BLaER1 (cell line): ENCODE data around the gene ERVK3-1.
A peak's percentile ranks its signal among the peaks of the same experiment; 100 is the strongest.

Source experiments
- H3K27ac ChIP-seq: shearing (Covaris generic); formaldehyde crosslinking; 2 replicates; pipeline ENCODE4 v1.8.1; 2022
- H3K27me3 ChIP-seq: shearing (Covaris generic); formaldehyde crosslinking; 2 replicates; pipeline ENCODE4 v1.8.1; 2022
- H3K36me3 ChIP-seq: shearing (Covaris generic); formaldehyde crosslinking; 2 replicates; pipeline ENCODE4 v1.8.1; 2022
- H3K4me1 ChIP-seq: shearing (Covaris generic); formaldehyde crosslinking; 2 replicates; pipeline ENCODE4 v1.8.1; 2022
- H3K4me2 ChIP-seq: shearing (Covaris generic); formaldehyde crosslinking; 2 replicates; pipeline ENCODE4 v1.8.1; 2022
- H3K4me3 ChIP-seq: shearing (Covaris generic); formaldehyde crosslinking; 2 replicates; pipeline ENCODE4 v1.8.1; 2022
- H3K9ac ChIP-seq: shearing (Covaris generic); formaldehyde crosslinking; 2 replicates; pipeline ENCODE4 v1.8.1; 2022
- H3K9me3 ChIP-seq: shearing (Covaris generic); formaldehyde crosslinking; 2 replicates; pipeline ENCODE4 v1.8.1; 2022
- H4K20me1 ChIP-seq: shearing (Covaris generic); formaldehyde crosslinking; 2 replicates; pipeline ENCODE4 v1.8.1; 2022
- Cebpa-rat ChIP-seq: shearing (Covaris generic); IDR thresholded peaks from 2 replicates; pipeline ENCODE4 v1.8.1; 2022

The ERVK3-1 gene

GRCh38 chr19:58350871-58351557 is 45.8 kb downstream of the ERVK3-1 start:
- peaks cover 11% of the 10 kb centered on the region for H3K27me3 ChIP-seq
- H3K4me2 ChIP-seq, result peak overlapping the region; percentile 83
- no peaks in the 10 kb centered on the region for H3K9me3 ChIP-seq
- H3K4me1 ChIP-seq, result peaks cover 58% of the 10 kb centered on the region
- peak overlapping the region; percentile 72; the same call in 1 of the 2 replicates for H3K9ac ChIP-seq
- H4K20me1 ChIP-seq, result peaks cover 50% of the 10 kb centered on the region
- H3K4me3 ChIP-seq, result peak overlapping the region; percentile 73
- TF ChIP-seq Cebpa-rat, result no peak
- H3K36me3 ChIP-seq, result peaks cover 34% of the 10 kb centered on the region
- peak overlapping the region; percentile 98 for H3K27ac ChIP-seq

- Histone ChIP-seq H3K27ac (no peak overlapping the region), H3K36me3 (peaks cover 32% of the 10 kb centered on the region), H3K4me1 (peaks cover 58% of the 10 kb centered on the region), H3K4me3 (no peak overlapping the region), H4K20me1 (peaks cover 51% of the 10 kb centered on the region), H3K4me2 (peak overlapping the region; percentile 83; the same call in 1 of the 2 replicates), H3K9me3 (no peaks in the 10 kb centered on the region), H3K27me3 (peaks cover 16% of the 10 kb centered on the region), H3K9ac (no peak overlapping the region)
- no peak for TF ChIP-seq Cebpa-rat
Measured at GRCh38 chr19:58351558-58351878, 46.3 kb downstream of the ERVK3-1 start.

DNA sequence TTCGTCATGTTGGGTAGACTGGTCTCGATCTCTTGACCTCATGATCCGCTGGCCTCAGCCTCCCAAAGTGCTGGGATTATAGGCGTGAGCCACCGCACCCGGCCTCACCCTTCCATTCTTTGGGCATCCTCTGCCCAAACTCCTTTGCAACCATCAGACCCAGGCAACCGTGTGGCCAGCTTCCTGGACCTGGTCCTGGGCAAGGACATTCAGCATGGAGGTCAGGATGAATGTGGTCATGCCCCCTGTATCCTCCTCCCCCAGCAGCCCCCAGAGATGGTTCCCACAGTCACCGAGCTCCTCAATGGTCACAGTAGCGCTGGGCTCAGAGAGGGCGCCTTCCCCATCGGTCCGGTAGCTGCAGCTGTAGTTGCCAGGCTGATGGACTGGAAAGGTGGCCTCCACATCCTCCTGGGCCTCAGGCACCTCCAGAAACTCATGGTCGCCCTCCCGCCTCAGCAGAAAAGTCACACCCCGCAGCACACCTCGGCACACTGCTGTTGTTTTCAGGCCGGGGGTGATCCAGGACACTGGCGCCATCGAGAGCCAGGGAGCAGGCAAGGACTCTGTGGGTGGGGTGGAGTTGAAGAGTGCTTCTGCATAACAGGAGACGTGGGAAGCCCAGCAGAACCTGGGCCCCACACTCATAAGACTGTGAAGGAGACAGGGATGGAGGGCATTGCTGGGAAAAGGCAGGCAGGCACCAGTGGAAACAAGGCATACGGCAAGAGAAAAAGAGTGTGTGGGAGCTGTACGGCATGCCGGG is 47.0 kb downstream of the ERVK3-1 start:
- H4K20me1 ChIP-seq, result peaks cover 51% of the 10 kb centered on the region
- no peak overlapping the region for H3K4me3 ChIP-seq
- no peak for TF ChIP-seq Cebpa-rat
- no peaks in the 10 kb centered on the region for H3K9me3 ChIP-seq
- no peak overlapping the region for H3K4me2 ChIP-seq
- H3K36me3 ChIP-seq, result peaks cover 32% of the 10 kb centered on the region
- peaks cover 62% of the 10 kb centered on the region for H3K4me1 ChIP-seq
- H3K27ac ChIP-seq, result no peak overlapping the region
- H3K9ac ChIP-seq, result no peak overlapping the region
- peaks cover 22% of the 10 kb centered on the region for H3K27me3 ChIP-seq

DNA sequence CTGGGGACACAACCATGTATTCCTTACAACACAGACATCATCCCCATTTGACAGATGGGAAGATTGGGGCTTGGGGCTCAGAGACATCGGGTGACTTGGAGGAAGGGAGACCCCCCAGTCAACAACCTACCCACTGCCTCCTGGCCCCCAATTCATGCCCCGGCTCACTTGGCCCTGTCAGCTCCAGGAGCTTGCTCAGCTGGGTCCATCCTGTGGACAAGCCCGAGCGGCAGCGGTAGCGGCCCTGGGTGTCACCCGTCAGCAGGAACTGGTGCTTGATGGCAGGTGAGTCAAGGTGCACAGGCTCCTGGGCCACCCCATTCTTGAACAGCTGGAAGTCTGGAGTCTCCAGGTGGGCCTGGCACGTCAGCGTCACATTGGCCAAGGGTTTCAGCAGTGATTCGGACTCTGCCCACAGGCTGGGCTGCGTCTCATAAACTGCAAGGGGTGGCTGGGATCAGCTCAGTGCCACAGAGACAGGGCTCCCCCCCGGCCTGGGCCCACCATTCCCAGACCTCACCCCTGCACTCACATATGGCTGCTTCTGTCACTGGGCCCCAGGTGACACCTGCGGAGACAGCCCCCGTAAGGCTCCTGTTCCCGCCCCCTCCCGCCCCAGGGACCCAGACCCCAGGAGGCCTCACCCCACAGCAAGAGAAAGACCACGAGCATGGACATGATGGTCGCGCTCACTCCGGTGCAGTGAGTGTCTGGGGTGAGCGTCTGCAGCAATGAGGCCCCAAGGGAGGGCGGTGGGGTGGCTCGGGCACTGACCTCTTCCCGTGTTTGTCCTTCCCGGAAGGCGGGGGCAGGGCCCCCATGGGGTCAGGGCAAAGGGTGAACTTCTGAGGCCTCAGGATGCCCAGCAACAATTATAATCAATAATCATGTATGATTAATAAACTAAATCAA is 47.8 kb downstream of the ERVK3-1 start, which contains the start of gene A1BG:
Gene A1BG (minus strand): TSS at position 733 of the 912 bp plus-strand sequence. CDS start 55 bp downstream, at position 678.
- Histone ChIP-seq H3K4me1 (peaks cover 70% of the 10 kb centered on the region), H3K4me2 (no peak within 1 kb of the TSS), H3K4me3 (no peak within 1 kb of the TSS), H4K20me1 (peaks cover 51% of the 10 kb centered on the region), H3K27ac (no peak within 1 kb of the TSS), H3K36me3 (peaks cover 32% of the 10 kb centered on the region), H3K9ac (no peak within 1 kb of the TSS), H3K9me3 (no peaks in the 10 kb centered on the region), H3K27me3 (peaks cover 31% of the 10 kb centered on the region)
- no peak for TF ChIP-seq Cebpa-rat

GRCh38 chr19:58353717-58354477 is 48.7 kb downstream of the ERVK3-1 start:
- Histone ChIP-seq H4K20me1 (peaks cover 51% of the 10 kb centered on the region), H3K27ac (no peak overlapping the region), H3K4me1 (peaks cover 70% of the 10 kb centered on the region), H3K36me3 (peaks cover 32% of the 10 kb centered on the region), H3K4me2 (no peak overlapping the region), H3K9me3 (no peaks in the 10 kb centered on the region), H3K4me3 (no peak overlapping the region), H3K27me3 (peaks cover 33% of the 10 kb centered on the region), H3K9ac (no peak overlapping the region)
- no peak for TF ChIP-seq Cebpa-rat

- Histone ChIP-seq H4K20me1 (peaks cover 51% of the 10 kb centered on the region), H3K4me2 (no peak overlapping the region), H3K9ac (no peak overlapping the region), H3K27ac (no peak overlapping the region), H3K4me3 (no peak overlapping the region), H3K27me3 (peaks cover 33% of the 10 kb centered on the region), H3K9me3 (no peaks in the 10 kb centered on the region), H3K36me3 (peaks cover 32% of the 10 kb centered on the region), H3K4me1 (peaks cover 69% of the 10 kb centered on the region)
- no peak for TF ChIP-seq Cebpa-rat
Measured at GRCh38 chr19:58354478-58355030, 49.4 kb downstream of the ERVK3-1 start.

DNA sequence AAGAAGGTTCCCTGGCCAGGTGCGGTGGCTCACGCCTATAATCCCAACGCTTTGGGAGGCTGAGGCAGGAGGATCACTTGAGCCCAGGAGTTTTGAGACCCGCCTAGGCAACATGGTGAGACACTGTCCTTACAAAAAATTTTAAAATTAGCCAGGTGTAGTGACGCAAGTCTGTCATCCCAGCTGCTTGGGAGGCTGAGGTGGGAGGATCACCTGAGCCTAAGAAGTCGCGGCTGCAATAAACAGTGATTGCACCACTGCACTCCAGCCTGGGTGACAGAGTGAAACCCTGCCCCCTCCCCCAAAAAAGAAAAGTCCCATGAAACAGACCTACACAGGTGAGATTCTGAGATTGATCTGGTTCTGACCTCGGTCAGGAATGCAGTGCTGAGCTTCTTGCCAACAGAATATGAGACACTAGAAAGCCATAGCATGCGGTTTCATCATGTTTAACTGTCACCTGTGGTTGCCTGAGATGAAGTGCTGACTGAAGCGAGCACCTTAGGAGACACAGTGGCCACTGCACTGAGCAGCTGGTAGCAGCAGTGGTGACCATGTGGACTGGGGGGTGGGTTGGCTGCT is 50.1 kb downstream of the ERVK3-1 start:
- no peak for TF ChIP-seq Cebpa-rat
- Histone ChIP-seq H3K27me3 (peaks cover 33% of the 10 kb centered on the region), H4K20me1 (peaks cover 51% of the 10 kb centered on the region), H3K9me3 (no peaks in the 10 kb centered on the region), H3K4me2 (peak overlapping the region; percentile 84), H3K9ac (no peak overlapping the region), H3K4me3 (no peak overlapping the region), H3K27ac (no peak overlapping the region), H3K4me1 (peaks cover 67% of the 10 kb centered on the region), H3K36me3 (peaks cover 32% of the 10 kb centered on the region)

GRCh38 chr19:58355908-58356765 is 51.0 kb downstream of the ERVK3-1 start:
- H3K4me1 ChIP-seq, result peaks cover 62% of the 10 kb centered on the region
- no peaks in the 10 kb centered on the region for H3K9me3 ChIP-seq
- peaks cover 27% of the 10 kb centered on the region for H3K36me3 ChIP-seq
- H3K9ac ChIP-seq, result peak overlapping the region; percentile 52
- H3K27me3 ChIP-seq, result peaks cover 33% of the 10 kb centered on the region
- H3K4me2 ChIP-seq, result peak overlapping the region; percentile 84
- no peak for TF ChIP-seq Cebpa-rat
- H3K27ac ChIP-seq, result no peak overlapping the region
- H3K4me3 ChIP-seq, result peak overlapping the region; percentile 58
- peaks cover 44% of the 10 kb centered on the region for H4K20me1 ChIP-seq
